Jurkat, Clone E6-1 (cell line): ENCODE measurements around the gene TAS2R19. TPM values are rescaled to one million over a fixed set of nuclear protein-coding genes. Genes with fewer than 3 reads are reported as not detected.
"Not testable (repeated sequence)": the region's sequence is repeated elsewhere in the genome, so short reads cannot be mapped to it uniquely, and the experiment has no call there.

Source experiments
- DNase-seq: peaks from one replicate; pipeline ENCODE4 v3.0.0-alpha.2; 2011; ENCODE audit warnings: low read depth, low spot score
- H3K4me3 ChIP-seq: 2 replicates; pipeline ENCODE4 v1.5.1; 2011; ENCODE audit warnings: mild to moderate bottlenecking, low read length, control low read depth, moderate library complexity
- polyA plus RNA-seq: library from polyadenylated mRNA; unstranded; fragments of >200 nt; gene quantifications from one replicate; pipeline ENCODE4 v1.2.1, GENCODE V29; 2012; ENCODE audit warnings: missing spikeins; ENCODE audit not compliant: insufficient read length, insufficient read depth

TAS2R19 gene
- polyA plus RNA-seq, result 1.2 TPM

DNA sequence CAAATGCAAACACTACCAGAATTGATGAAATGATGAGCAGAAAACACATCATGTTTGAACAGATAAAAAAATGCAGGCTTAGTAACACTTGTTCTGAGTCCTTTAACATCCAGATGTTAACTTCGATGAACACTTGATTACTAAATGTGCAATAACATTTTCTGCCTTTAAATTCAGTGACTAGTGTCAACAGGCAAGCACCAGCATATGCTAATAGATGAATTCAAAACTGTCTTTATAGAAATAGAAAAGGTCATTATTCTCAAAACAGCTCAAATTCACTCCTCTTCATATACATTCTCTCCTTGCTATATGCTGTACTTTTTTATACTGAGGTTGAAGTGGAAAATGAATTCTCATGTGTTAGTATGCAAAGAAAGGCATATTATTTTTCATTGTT lies at the start of gene TAS2R19:
TSS of gene TAS2R19 (minus strand) at position 101 of the 400 bp plus-strand sequence. CDS start at position 52, 49 bp downstream.
- H3K4me3 ChIP-seq, result no peak within 1 kb of the TSS
- no peak for DNase-seq

- no peak for DNase-seq
- H3K4me3 ChIP-seq, result no peak overlapping the region
These were observed 49.0 kb upstream of the TAS2R19 start for GRCh38 chr12:11071414-11071813.

- no peak for DNase-seq
These were observed 48.6 kb upstream of the TAS2R19 start for GRCh38 chr12:11070999-11071398.

DNA sequence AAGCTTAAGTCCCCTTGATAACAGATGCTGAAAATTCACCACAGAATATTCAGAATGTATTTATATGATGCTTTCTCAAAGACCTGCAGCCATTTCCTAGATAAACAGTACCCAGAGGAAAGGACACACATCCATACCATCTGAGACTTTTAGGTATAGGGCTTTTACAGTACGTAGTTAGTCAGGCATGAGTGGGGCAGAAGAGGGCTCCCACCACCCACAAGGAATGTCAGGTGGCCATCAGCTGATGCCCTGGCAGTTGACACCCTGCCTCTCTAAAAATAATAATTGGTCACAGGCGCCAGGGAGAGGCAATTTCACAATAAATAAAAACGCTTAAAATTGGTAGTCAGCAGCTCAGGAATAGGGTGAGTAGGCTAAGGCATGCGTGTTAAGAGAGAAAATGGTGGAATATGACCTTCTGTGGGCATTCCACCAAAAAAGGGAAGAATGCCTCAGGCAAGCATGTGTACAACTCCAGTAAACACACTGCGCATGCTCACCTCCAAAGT lies 47.5 kb upstream of the TAS2R19 start:
- H3K4me3 ChIP-seq, result no peak overlapping the region
- DNase-seq, result no peak

More at GRCh38 chr12:11070999-11071398, 48.6 kb upstream of the TAS2R19 start:
- no peak overlapping the region for H3K4me3 ChIP-seq

DNA sequence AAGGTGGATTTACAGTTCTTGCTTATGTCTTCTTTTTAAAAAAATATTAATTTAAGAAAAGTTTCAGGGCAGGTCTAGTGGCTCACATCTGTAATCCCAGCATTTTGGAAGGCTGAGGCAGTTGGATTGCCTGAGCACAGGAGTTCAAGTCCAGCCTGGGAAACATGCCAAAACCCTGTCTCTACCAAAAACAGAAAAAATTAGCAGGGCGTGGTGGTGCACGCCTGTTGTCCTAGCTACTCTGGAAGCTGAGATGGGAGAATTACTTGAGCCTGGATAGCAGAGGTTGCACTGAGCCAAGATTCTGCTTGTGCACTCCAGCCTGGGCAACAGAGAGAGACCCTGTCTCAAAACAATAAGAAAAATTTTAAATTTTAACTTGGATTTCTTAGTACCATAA lies 45.1 kb upstream of the TAS2R19 start:
- H3K4me3 ChIP-seq, result no peak overlapping the region
- DNase-seq, result no peak

GRCh38 chr12:11062194-11062593 lies 39.8 kb upstream of the TAS2R19 start, which contains the start of gene TAS2R46:
Gene TAS2R46, minus strand, starts transcription at chr12:11062294. Its CDS starts 0 bp downstream, at chr12:11062294.
- H3K4me3 ChIP-seq, DNase-seq: not testable (repeated sequence)

GRCh38 chr12:11059784-11060183 lies 37.4 kb upstream of the TAS2R19 start:
- H3K4me3 ChIP-seq, result no peak overlapping the region
- DNase-seq, result no peak

- no peak overlapping the region for H3K4me3 ChIP-seq
- no peak for DNase-seq
These were observed 36.6 kb upstream of the TAS2R19 start for GRCh38 chr12:11059041-11059440.

DNA sequence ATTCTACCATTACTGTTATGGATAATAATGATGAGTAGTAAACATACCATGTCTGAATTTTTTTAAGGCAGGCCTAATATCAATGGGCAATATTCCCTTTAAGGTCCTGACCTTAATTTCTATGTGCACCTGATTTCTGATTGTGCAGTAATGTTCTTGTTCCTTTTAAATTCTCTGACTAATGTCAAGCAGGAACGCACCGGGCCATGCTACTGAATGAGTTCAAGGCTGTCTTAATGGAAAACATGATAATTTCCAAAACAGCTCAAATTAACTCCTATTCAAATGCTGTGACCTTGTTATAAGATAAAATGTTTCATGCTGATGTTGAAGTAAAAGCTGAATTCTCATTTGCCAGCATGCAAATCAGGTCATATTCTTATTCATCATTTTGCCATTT lies 32.9 kb upstream of the TAS2R19 start:
- DNase-seq, result no peak

GRCh38 chr12:11049806-11050531 lies 27.5 kb upstream of the TAS2R19 start:
- DNase-seq, result peak; percentile 5
- not testable (repeated sequence) for H3K4me3 ChIP-seq

More for the DNA sequence above, 32.9 kb upstream of the TAS2R19 start:
- H3K4me3 ChIP-seq, result no peak overlapping the region

GRCh38 chr12:11041366-11041765 lies 18.9 kb upstream of the TAS2R19 start:
- H3K4me3 ChIP-seq, DNase-seq: not testable (repeated sequence)

- no peak for DNase-seq
- no peak overlapping the region for H3K4me3 ChIP-seq
These were observed 17.7 kb upstream of the TAS2R19 start for GRCh38 chr12:11040162-11040561.

- no peak overlapping the region for H3K4me3 ChIP-seq
- no peak for DNase-seq
These were observed 16.8 kb upstream of the TAS2R19 start for GRCh38 chr12:11039171-11039570.

DNA sequence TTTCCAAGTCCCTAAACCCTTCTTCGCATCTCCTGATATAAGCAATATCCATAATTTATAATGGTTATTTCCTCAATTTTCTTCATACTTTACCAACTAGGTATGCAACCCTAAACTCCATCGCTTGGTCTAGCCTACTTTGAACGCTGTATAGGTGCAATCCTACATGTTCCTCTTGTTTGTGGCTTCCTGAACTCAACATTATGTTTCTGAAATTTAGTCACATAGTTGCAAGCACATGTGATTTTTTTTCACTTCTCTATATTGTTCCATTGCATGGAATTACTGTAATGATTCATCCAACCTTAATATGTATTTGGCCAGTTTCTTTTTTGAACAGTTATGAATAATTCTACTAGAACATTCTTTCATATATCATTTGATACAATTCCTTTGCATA lies 11.5 kb upstream of the TAS2R19 start:
- H3K4me3 ChIP-seq, DNase-seq: not testable (repeated sequence)

DNA sequence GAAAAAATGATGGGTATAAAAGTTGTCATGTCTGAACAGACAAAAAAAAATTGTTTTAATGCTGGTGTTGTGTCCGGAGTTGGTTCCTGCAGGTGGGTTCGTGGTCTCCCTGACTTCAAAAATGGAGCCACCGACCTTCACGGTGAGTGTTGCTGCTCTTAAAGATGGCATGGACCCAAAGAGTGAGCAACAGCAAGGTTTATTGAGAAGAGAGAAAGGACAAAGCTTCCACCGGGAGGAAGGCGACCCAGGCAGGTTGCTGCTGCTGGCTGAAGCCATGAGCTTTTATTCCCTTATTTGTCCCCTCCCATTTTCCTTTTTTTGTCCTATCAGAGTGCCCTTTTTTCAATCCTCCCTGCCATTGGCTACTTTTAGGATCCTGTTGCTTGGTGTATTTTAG lies 8.9 kb upstream of the TAS2R19 start, which contains the start of gene TAS2R31:
TSS of gene TAS2R31 (minus strand) at position 101 of the 400 bp plus-strand sequence. CDS start at position 29, 72 bp downstream.
- no peak within 1 kb of the TSS for H3K4me3 ChIP-seq
- no peak for DNase-seq

DNA sequence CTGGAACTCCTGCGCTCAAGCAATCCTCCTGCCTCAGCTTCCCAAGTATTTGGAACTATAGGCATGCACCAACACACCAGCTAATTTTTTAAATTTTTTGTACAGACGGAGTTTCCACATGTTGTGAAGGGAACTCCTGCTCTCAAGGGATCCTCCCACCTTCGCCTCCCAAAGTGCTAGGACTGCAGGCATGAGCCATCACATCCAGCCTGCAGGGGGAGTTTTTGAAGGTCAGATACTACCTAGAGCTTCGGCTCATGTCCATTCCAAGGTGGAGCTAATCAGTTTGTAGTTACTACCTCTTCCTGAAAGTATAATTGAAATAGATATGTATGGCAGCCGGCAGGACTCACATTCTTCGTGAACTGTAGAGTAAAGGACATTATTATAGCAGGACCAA lies 3.7 kb upstream of the TAS2R19 start:
- H3K4me3 ChIP-seq, result no peak overlapping the region
- DNase-seq, result no peak

DNA sequence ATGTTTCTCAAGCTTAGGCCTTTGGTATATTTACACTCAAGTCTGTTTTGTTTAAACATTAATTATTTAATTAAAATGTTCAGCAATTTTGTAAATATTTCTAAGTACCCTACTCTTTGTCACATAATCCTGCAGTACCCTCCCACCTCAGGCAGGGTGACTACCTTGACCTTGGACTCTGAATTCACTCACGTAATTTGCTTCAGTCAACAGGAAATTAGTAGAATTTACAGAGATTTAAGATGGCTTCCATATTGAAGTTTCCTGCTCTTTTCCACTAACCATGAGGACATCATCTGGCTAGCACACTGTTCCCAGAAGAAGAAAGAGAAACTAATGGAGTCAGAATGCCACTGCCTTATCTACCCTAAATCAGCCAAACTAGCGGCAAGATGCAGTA lies 967 bp upstream of the TAS2R19 start:
- DNase-seq, result no peak
- no peak overlapping the region for H3K4me3 ChIP-seq

DNA sequence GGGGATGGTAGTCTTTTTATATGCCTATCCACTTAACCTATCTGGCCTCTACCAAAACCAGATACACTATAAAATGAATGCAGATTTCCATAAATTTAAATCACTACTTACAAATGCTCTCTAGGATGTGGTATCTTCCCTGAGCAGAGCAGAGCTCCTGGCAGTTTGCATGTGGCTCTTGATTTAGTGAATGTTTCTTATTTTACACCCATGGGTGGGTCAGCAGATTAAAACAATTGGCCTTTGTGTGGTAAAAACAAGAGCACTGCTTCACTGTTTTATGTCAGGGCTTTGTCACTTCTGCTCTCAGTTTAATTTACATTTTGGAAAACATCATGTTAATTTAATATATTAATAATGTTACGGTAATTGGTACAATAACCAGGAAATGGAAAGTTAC lies 5.5 kb downstream of the TAS2R19 start:
- no peak for DNase-seq
- H3K4me3 ChIP-seq, result no peak overlapping the region

DNA sequence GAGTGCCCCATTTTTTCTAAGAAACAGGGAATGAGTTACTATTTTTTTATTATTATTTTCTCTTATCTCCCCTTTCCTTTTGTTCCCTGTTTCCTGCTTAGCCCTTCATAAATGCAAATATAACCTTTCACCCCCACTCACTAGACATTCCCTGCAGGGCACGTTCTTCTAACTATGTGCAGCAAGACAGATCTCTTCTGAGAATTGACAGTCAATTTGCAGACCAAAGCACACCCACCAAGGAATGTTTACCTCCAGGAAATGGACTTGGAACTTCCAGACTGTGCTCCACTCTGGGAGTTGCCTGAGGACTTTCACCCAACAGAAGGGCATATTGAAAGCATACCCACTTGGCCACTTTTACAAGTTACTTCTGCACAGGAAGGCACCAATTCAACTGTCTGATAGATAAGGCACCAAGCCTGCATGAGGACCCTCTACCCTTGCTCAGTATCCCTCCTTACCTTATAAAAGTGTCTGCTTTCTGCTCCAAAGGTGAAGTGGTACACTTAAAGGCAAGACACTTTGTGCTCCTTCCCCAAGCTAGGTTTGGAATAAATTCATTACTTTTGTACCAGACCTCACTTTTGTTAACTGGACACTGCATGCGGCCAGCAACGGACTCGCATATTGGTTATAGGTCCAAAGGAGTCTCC lies 6.5 kb downstream of the TAS2R19 start:
- DNase-seq, result no peak
- H3K4me3 ChIP-seq, result no peak overlapping the region

GRCh38 chr12:11014234-11014633 lies 8.2 kb downstream of the TAS2R19 start:
- no peak overlapping the region for H3K4me3 ChIP-seq
- DNase-seq, result no peak
